ENCODE data around the gene PIP4K2A.
"Not testable (repeated sequence)": the region's sequence is repeated elsewhere in the genome, so short reads cannot be mapped to it uniquely, and the experiment has no call there.

PIP4K2A gene

GRCh38 chr10:22752272-22752889, 38.0 kb upstream of the PIP4K2A start:
- in situ Hi-C loops (cut with HindIII; ENCODE audit: low sequenced_read_pairs) = no loop called here
- no peak for TF ChIP-seq CTCF (IDR thresholded peaks at IDR 0.05; ENCODE audit: low read depth, low read length, missing control alignments)
- H3K4me3 ChIP-seq (ENCODE audit: low read depth, low read length) = no peak overlapping the region
- DNase-seq (ENCODE audit: low read depth) = no peak

GRCh38 chr10:22750131-22750530, 35.8 kb upstream of the PIP4K2A start:
- in situ Hi-C loops (cut with HindIII; ENCODE audit: low sequenced_read_pairs) = no loop called here
- TF ChIP-seq CTCF (IDR thresholded peaks at IDR 0.05; ENCODE audit: low read depth, low read length, missing control alignments) = no peak
- H3K4me3 ChIP-seq (ENCODE audit: low read depth, low read length) = no peak overlapping the region
- no peak for DNase-seq (ENCODE audit: low read depth)

GRCh38 chr10:22744858-22745257, 30.5 kb upstream of the PIP4K2A start:
- H3K4me3 ChIP-seq (ENCODE audit: low read depth, low read length); DNase-seq (ENCODE audit: low read depth); in situ Hi-C loops (cut with HindIII; ENCODE audit: low sequenced_read_pairs): not testable (repeated sequence)

- DNase-seq (ENCODE audit: low read depth) = no peak
- no peak overlapping the region for H3K4me3 ChIP-seq (ENCODE audit: low read depth, low read length)
- no peak for TF ChIP-seq CTCF (IDR thresholded peaks at IDR 0.05; ENCODE audit: low read depth, low read length, missing control alignments)
- in situ Hi-C loops (cut with HindIII; ENCODE audit: low sequenced_read_pairs) = no loop called here
Observed at GRCh38 chr10:22742678-22743077, 28.3 kb upstream of the PIP4K2A start.

- H3K4me3 ChIP-seq (ENCODE audit: low read depth, low read length); in situ Hi-C loops (cut with HindIII; ENCODE audit: low sequenced_read_pairs); DNase-seq (ENCODE audit: low read depth): not testable (repeated sequence)
Observed at GRCh38 chr10:22741631-22742030, 27.3 kb upstream of the PIP4K2A start.

- TF ChIP-seq CTCF (IDR thresholded peaks at IDR 0.05; ENCODE audit: low read depth, low read length, missing control alignments) = no peak
- peak; percentile 45 for DNase-seq (ENCODE audit: low read depth)
- in situ Hi-C loops (cut with HindIII; ENCODE audit: low sequenced_read_pairs) = no loop called here
- H3K4me3 ChIP-seq (ENCODE audit: low read depth, low read length) = no peak overlapping the region
Observed at GRCh38 chr10:22740180-22740579, 25.8 kb upstream of the PIP4K2A start.

GRCh38 chr10:22737587-22737986, 23.2 kb upstream of the PIP4K2A start:
- no peak overlapping the region for H3K4me3 ChIP-seq (ENCODE audit: low read depth, low read length)
- TF ChIP-seq CTCF (IDR thresholded peaks at IDR 0.05; ENCODE audit: low read depth, low read length, missing control alignments) = no peak
- peak; percentile 58 for DNase-seq (ENCODE audit: low read depth)
- in situ Hi-C loops (cut with HindIII; ENCODE audit: low sequenced_read_pairs) = no loop called here

- no peak overlapping the region for H3K4me3 ChIP-seq (ENCODE audit: low read depth, low read length)
- no peak for TF ChIP-seq CTCF (IDR thresholded peaks at IDR 0.05; ENCODE audit: low read depth, low read length, missing control alignments)
- in situ Hi-C loops (cut with HindIII; ENCODE audit: low sequenced_read_pairs) = no loop called here
- DNase-seq (ENCODE audit: low read depth) = no peak
Observed at GRCh38 chr10:22736134-22736533, 21.8 kb upstream of the PIP4K2A start.
